Fibroblast of gingiva (primary cell): ENCODE results near the gene TBX6.
A peak's percentile ranks its signal among the peaks of the same experiment; 100 is the strongest.

ENCODE experiments used
- DNase-seq: peaks from one replicate; pipeline ENCODE4 v3.0.0-alpha.2; 2011; ENCODE audit warnings: low read depth

The TBX6 gene

GRCh38 chr16:30113711-30114333, 22.1 kb upstream of the TBX6 start:
- no peak for DNase-seq

GRCh38 chr16:30113031-30113710, 21.4 kb upstream of the TBX6 start, which contains the start of gene GDPD3:
Gene GDPD3, minus strand, starts transcription at chr16:30113537. Its CDS starts 59 bp downstream, at chr16:30113478.
- no peak for DNase-seq

- peak; percentile 45 for DNase-seq
These were observed 20.7 kb upstream of the TBX6 start for GRCh38 chr16:30112197-30113030.

- no peak for DNase-seq
These were observed 18.9 kb upstream of the TBX6 start for GRCh38 chr16:30110661-30111060.

GRCh38 chr16:30108059-30108850, 16.5 kb upstream of the TBX6 start:
- no peak for DNase-seq

GRCh38 chr16:30104492-30104891, 12.8 kb upstream of the TBX6 start:
- no peak for DNase-seq

GRCh38 chr16:30104090-30104489, 12.4 kb upstream of the TBX6 start:
- DNase-seq, result no peak

GRCh38 chr16:30096862-30097563, 5.3 kb upstream of the TBX6 start:
- no peak for DNase-seq

- peak; percentile 92 for DNase-seq
These were observed 4.6 kb upstream of the TBX6 start, which contains the start of gene YPEL3 for GRCh38 chr16:30096105-30096861. Gene YPEL3, minus strand, starts transcription at chr16:30096213. Its CDS starts 731 bp downstream, at chr16:30095482.

GRCh38 chr16:30095166-30096078, 3.7 kb upstream of the TBX6 start:
- no peak for DNase-seq

GRCh38 chr16:30094541-30095165, 2.9 kb upstream of the TBX6 start:
- DNase-seq, result no peak

GRCh38 chr16:30092373-30093010, 768 bp upstream of the TBX6 start:
- DNase-seq, result peak; percentile 32

- no peak for DNase-seq
These were observed 953 bp downstream of the TBX6 start for GRCh38 chr16:30090610-30091331.

GRCh38 chr16:30088832-30089624, 2.7 kb downstream of the TBX6 start:
- no peak for DNase-seq

- DNase-seq, result no peak
These were observed 3.4 kb downstream of the TBX6 start for GRCh38 chr16:30088237-30088831.

- DNase-seq, result no peak
These were observed 4.4 kb downstream of the TBX6 start for GRCh38 chr16:30087181-30087898.
